ENCODE measurements around the gene TRIM37. TPM values are rescaled to one million over a fixed set of nuclear protein-coding genes. Genes with fewer than 3 reads are reported as not detected.
"Not testable (repeated sequence)": the region's sequence is repeated elsewhere in the genome, so short reads cannot be mapped to it uniquely, and the experiment has no call there.

The TRIM37 gene
- polyA plus RNA-seq, 1 donor (not counting 4 experiments of a cell fraction or from before 2014, with no cell fraction given): 26.4 TPM

DNA sequence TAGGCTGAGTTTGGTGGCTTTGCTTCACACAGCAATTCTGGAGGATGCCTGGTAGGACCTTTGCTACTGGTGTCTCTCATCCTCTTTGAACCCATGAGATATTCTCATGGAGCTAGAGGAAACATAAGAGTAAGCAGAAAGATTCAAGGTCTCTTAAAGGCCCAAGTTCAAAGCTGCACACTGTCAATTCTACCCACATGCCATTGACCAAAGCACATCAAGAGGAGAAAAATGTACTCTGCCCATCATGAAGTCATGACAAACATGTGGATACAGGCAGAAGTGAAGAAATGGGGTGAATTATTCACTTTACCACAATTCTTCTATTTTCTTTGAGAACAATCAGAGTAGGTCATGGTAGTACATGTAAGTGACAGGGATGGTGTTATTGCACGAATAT lies 35.2 kb upstream of the TRIM37 start:
- H3K9ac ChIP-seq (ENCODE audit: control insufficient read depth, extremely low read depth, insufficient read depth, low read length): peak overlapping the region; percentile 9
- peaks cover 25% of the 10 kb centered on the region for H3K4me1 ChIP-seq (ENCODE audit: control insufficient read depth, extremely low read depth, insufficient read depth, low read length)
- H3K4me2 ChIP-seq (ENCODE audit: control insufficient read depth, extremely low read depth, insufficient read depth, low read depth, low read length): peak overlapping the region; percentile 16
- no peaks in the 10 kb centered on the region for H3K9me1 ChIP-seq (ENCODE audit: control insufficient read depth, extremely low read depth, insufficient read depth, low read length)
- H4K20me1 ChIP-seq (ENCODE audit: control insufficient read depth, extremely low read depth, insufficient read depth, low read length): no peaks in the 10 kb centered on the region
- no peaks in the 10 kb centered on the region for H3K27me3 ChIP-seq (ENCODE audit: control insufficient read depth, extremely low read depth, insufficient read depth, low read length)
- peak overlapping the region; percentile 40 for H3K27ac ChIP-seq (ENCODE audit: control insufficient read depth, insufficient read depth, low read length)
- dilution Hi-C loops (cut with MboI; ENCODE audit: extremely low pct_ligation_motif_present, low sequenced_read_pairs): no loop called here
- no peaks in the 10 kb centered on the region for H3K9me3 ChIP-seq (ENCODE audit: control insufficient read depth, low read depth, low read length)
- peaks cover 2 to 5% of the 10 kb centered on the region in 2 experiments for H3K36me3 ChIP-seq (ENCODE audit: control insufficient read depth in 2 of 2, extremely low read depth in 1 of 2, insufficient read depth in 2 of 2, low read length in 2 of 2)
- peaks cover 89% of the 10 kb centered on the region for H3K79me2 ChIP-seq (ENCODE audit: control insufficient read depth, insufficient read depth, low read length)
- no peak for DNase-seq (ENCODE audit: low read depth, low spot score)
- H2AFZ ChIP-seq (ENCODE audit: control insufficient read depth, low read length): no peak overlapping the region
- FAIRE-seq: no peak
- no peak overlapping the region for H3K4me3 ChIP-seq (ENCODE audit: control insufficient read depth in 2 of 3, extremely low read depth in 1 of 3, insufficient read depth in 2 of 3, low read depth in 1 of 3, low read length in 3 of 3)
- TF ChIP-seq CTCF (optimal IDR thresholded peaks at IDR 0.05 in 1 of 3, IDR thresholded peaks at IDR 0.05 in 1 of 3, conservative IDR thresholded peaks at IDR 0.05 in 1 of 3; ENCODE audit: extremely low read depth in 1 of 3, insufficient read depth in 2 of 3, low read length in 3 of 3): no peak
- no peak for TF ChIP-seq EZH2 (IDR thresholded peaks at IDR 0.05; ENCODE audit: low read length)

DNA sequence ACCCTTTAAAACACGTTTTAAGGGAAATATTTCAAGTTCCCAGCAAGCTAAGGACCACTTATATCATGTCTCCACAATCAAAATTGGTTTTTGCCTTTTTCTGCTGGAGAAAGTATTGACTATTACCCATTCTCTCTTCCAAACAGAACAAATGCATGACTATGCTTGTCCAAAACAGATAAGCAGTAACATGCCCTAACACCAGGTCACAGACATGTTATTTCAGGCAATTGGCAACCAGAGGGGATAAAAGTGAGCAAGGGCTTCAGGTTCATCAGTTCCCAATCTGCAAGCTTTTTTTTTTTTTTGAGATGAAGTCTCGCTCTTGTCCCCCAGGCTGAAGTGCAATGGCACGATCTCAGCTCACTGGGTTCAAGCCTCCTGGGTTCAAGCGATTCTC lies 33.3 kb upstream of the TRIM37 start:
- no peak for TF ChIP-seq CTCF (optimal IDR thresholded peaks at IDR 0.05 in 1 of 3, IDR thresholded peaks at IDR 0.05 in 1 of 3, conservative IDR thresholded peaks at IDR 0.05 in 1 of 3; ENCODE audit: extremely low read depth in 1 of 3, insufficient read depth in 2 of 3, low read length in 3 of 3)
- no peak for TF ChIP-seq EZH2 (IDR thresholded peaks at IDR 0.05; ENCODE audit: low read length)
- no peaks in the 10 kb centered on the region for H3K27me3 ChIP-seq (ENCODE audit: control insufficient read depth, extremely low read depth, insufficient read depth, low read length)
- H3K9me1 ChIP-seq (ENCODE audit: control insufficient read depth, extremely low read depth, insufficient read depth, low read length): no peaks in the 10 kb centered on the region
- peak overlapping the region; percentile 51 for H3K27ac ChIP-seq (ENCODE audit: control insufficient read depth, insufficient read depth, low read length)
- H3K4me2 ChIP-seq (ENCODE audit: control insufficient read depth, extremely low read depth, insufficient read depth, low read depth, low read length): peak overlapping the region; percentile 90
- no peak for DNase-seq (ENCODE audit: low read depth, low spot score)
- peaks cover 2% of the 10 kb centered on the region in 2 experiments for H3K36me3 ChIP-seq (ENCODE audit: control insufficient read depth in 2 of 2, extremely low read depth in 1 of 2, insufficient read depth in 2 of 2, low read length in 2 of 2)
- FAIRE-seq: peak; percentile 85
- H4K20me1 ChIP-seq (ENCODE audit: control insufficient read depth, extremely low read depth, insufficient read depth, low read length): no peaks in the 10 kb centered on the region
- dilution Hi-C loops (cut with MboI; ENCODE audit: extremely low pct_ligation_motif_present, low sequenced_read_pairs): no loop called here
- peaks cover 87% of the 10 kb centered on the region for H3K79me2 ChIP-seq (ENCODE audit: control insufficient read depth, insufficient read depth, low read length)
- H3K4me3 ChIP-seq (ENCODE audit: control insufficient read depth in 2 of 3, extremely low read depth in 1 of 3, insufficient read depth in 2 of 3, low read depth in 1 of 3, low read length in 3 of 3): peak overlapping the region in 2 of 3 experiments; percentile 48 to 60
- peak overlapping the region; percentile 53 for H2AFZ ChIP-seq (ENCODE audit: control insufficient read depth, low read length)
- peaks cover 25% of the 10 kb centered on the region for H3K4me1 ChIP-seq (ENCODE audit: control insufficient read depth, extremely low read depth, insufficient read depth, low read length)
- H3K9me3 ChIP-seq (ENCODE audit: control insufficient read depth, low read depth, low read length): no peaks in the 10 kb centered on the region
- H3K9ac ChIP-seq (ENCODE audit: control insufficient read depth, extremely low read depth, insufficient read depth, low read length): no peak overlapping the region

DNA sequence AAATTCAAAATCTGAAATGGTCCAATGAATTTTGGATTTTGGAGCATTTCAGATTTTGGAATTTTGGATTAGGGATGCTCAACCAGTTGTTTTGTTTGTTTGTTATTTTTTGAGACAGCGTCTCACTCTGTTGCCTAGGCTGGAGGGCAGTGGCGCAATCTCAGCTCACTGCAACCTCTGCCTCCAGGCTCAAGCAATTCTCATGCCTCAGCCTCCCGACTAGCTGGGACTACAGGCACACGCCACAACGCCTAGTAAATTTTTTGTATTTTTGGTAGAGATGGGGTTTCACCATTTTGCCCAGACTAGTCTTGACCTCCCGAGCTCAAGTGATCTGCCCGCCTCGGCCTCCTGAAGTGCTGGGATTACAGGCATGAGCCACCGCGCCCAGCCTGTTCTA lies 31.7 kb upstream of the TRIM37 start:
- DNase-seq (ENCODE audit: low read depth, low spot score); H3K9me3 ChIP-seq (ENCODE audit: control insufficient read depth, low read depth, low read length); H3K9me1 ChIP-seq (ENCODE audit: control insufficient read depth, extremely low read depth, insufficient read depth, low read length); H3K4me3 ChIP-seq (ENCODE audit: control insufficient read depth in 2 of 3, extremely low read depth in 1 of 3, insufficient read depth in 2 of 3, low read depth in 1 of 3, low read length in 3 of 3); FAIRE-seq; dilution Hi-C loops (cut with MboI; ENCODE audit: extremely low pct_ligation_motif_present, low sequenced_read_pairs); H3K36me3 ChIP-seq (ENCODE audit: control insufficient read depth in 2 of 2, extremely low read depth in 1 of 2, insufficient read depth in 2 of 2, low read length in 2 of 2); H3K9ac ChIP-seq (ENCODE audit: control insufficient read depth, extremely low read depth, insufficient read depth, low read length); H2AFZ ChIP-seq (ENCODE audit: control insufficient read depth, low read length); H3K27me3 ChIP-seq (ENCODE audit: control insufficient read depth, extremely low read depth, insufficient read depth, low read length); H4K20me1 ChIP-seq (ENCODE audit: control insufficient read depth, extremely low read depth, insufficient read depth, low read length); H3K27ac ChIP-seq (ENCODE audit: control insufficient read depth, insufficient read depth, low read length); H3K4me2 ChIP-seq (ENCODE audit: control insufficient read depth, extremely low read depth, insufficient read depth, low read depth, low read length): not testable (repeated sequence)
- peaks cover 85% of the 10 kb centered on the region for H3K79me2 ChIP-seq (ENCODE audit: control insufficient read depth, insufficient read depth, low read length)
- peaks cover 25% of the 10 kb centered on the region for H3K4me1 ChIP-seq (ENCODE audit: control insufficient read depth, extremely low read depth, insufficient read depth, low read length)

Measured in keratinocyte (primary cell).